DMS153 treated with DMSO at 0.1 percent for 48 hours (cell line): Measurements from ENCODE around the gene CDKL2.
"Not testable (repeated sequence)": the region's sequence is repeated elsewhere in the genome, so short reads cannot be mapped to it uniquely, and the experiment has no call there.

ENCODE experiments used
- DNase-seq: peaks from one replicate; lab custom pipeline; 2025; ENCODE audit not compliant: unreplicated experiment; lab: John Stamatoyannopoulos, UW

The CDKL2 gene

GRCh38 chr4:75555294-75556164 lies 74.8 kb downstream of the CDKL2 start, which contains the start of gene ODAPH:
Gene ODAPH (plus strand): TSS chr4:75556066. CDS start chr4:75556083, 17 bp downstream.
- no peak for DNase-seq

- no peak for DNase-seq
Measured at GRCh38 chr4:75552452-75552851, 77.9 kb downstream of the CDKL2 start.

- no peak for DNase-seq
Measured at GRCh38 chr4:75549019-75549418, 81.3 kb downstream of the CDKL2 start.

- no peak for DNase-seq
Measured at GRCh38 chr4:75547647-75548387, 82.5 kb downstream of the CDKL2 start.

GRCh38 chr4:75545526-75545925 lies 84.8 kb downstream of the CDKL2 start:
- DNase-seq: no peak

- no peak for DNase-seq
Measured at GRCh38 chr4:75544870-75545269, 85.5 kb downstream of the CDKL2 start.

- not testable (repeated sequence) for DNase-seq
Measured at GRCh38 chr4:75544220-75544619, 86.1 kb downstream of the CDKL2 start.

GRCh38 chr4:75542824-75543223 lies 87.5 kb downstream of the CDKL2 start:
- DNase-seq: no peak

GRCh38 chr4:75537308-75537707 lies 93.0 kb downstream of the CDKL2 start:
- not testable (repeated sequence) for DNase-seq

- DNase-seq: not testable (repeated sequence)
Measured at GRCh38 chr4:75533926-75534325, 96.4 kb downstream of the CDKL2 start.

GRCh38 chr4:75533339-75533887 lies 96.9 kb downstream of the CDKL2 start:
- DNase-seq: not testable (repeated sequence)

- DNase-seq: not testable (repeated sequence)
Measured at GRCh38 chr4:75531536-75532143, 98.7 kb downstream of the CDKL2 start.

- no peak for DNase-seq
Measured at GRCh38 chr4:75530556-75531322, 99.6 kb downstream of the CDKL2 start.
